Stimulated activated CD4-positive, alpha-beta T cell treated with anti-CD3 and anti-CD28 coated beads, Interleukin-12 subunit alpha, Interleukin-12 subunit beta, amount 100 ng/mL, for 4 hours (primary cell): ENCODE data around the gene SLC35E4.
"Not testable (repeated sequence)": the region's sequence is repeated elsewhere in the genome, so short reads cannot be mapped to it uniquely, and the experiment has no call there.

Experiments
- DNase-seq: peaks from one replicate; pipeline ENCODE4 v3.0.0-alpha.2; 2020

The SLC35E4 gene

GRCh38 chr22:30612789-30613188 is 22.8 kb upstream of the SLC35E4 start:
- no peak for DNase-seq

GRCh38 chr22:30614268-30614667 is 21.3 kb upstream of the SLC35E4 start:
- no peak for DNase-seq

GRCh38 chr22:30614879-30615278 is 20.7 kb upstream of the SLC35E4 start:
- DNase-seq, result no peak

GRCh38 chr22:30615543-30615954 is 20.0 kb upstream of the SLC35E4 start:
- no peak for DNase-seq

- no peak for DNase-seq
Observed at GRCh38 chr22:30617819-30618218, 17.8 kb upstream of the SLC35E4 start.

- DNase-seq, result not testable (repeated sequence)
Observed at GRCh38 chr22:30619909-30620308, 15.7 kb upstream of the SLC35E4 start.

GRCh38 chr22:30626413-30626812 is 9.2 kb upstream of the SLC35E4 start:
- DNase-seq, result no peak

- no peak for DNase-seq
Observed at GRCh38 chr22:30627471-30627870, 8.1 kb upstream of the SLC35E4 start.

GRCh38 chr22:30628491-30628890 is 7.1 kb upstream of the SLC35E4 start:
- no peak for DNase-seq

GRCh38 chr22:30631469-30631868 is 4.1 kb upstream of the SLC35E4 start:
- not testable (repeated sequence) for DNase-seq

- peak; percentile 90 for DNase-seq
Observed at GRCh38 chr22:30634471-30635233, 929 bp upstream of the SLC35E4 start.

- DNase-seq, result no peak
Observed at GRCh38 chr22:30636226-30637077, 871 bp downstream of the SLC35E4 start.

- no peak for DNase-seq
Observed at GRCh38 chr22:30637701-30638114, 2.1 kb downstream of the SLC35E4 start.

- no peak for DNase-seq
Observed at GRCh38 chr22:30640361-30640760, 4.8 kb downstream of the SLC35E4 start.

- no peak for DNase-seq
Observed at GRCh38 chr22:30640839-30641430, 5.4 kb downstream of the SLC35E4 start.

GRCh38 chr22:30643055-30643875 is 7.7 kb downstream of the SLC35E4 start:
- no peak for DNase-seq

GRCh38 chr22:30646518-30647160 is 11.1 kb downstream of the SLC35E4 start:
- DNase-seq, result no peak

GRCh38 chr22:30647536-30647935 is 12.0 kb downstream of the SLC35E4 start:
- no peak for DNase-seq

- no peak for DNase-seq
Observed at GRCh38 chr22:30648825-30649224, 13.2 kb downstream of the SLC35E4 start.

- DNase-seq, result peak; percentile 85
Observed at GRCh38 chr22:30649430-30650007, 13.9 kb downstream of the SLC35E4 start.

GRCh38 chr22:30650508-30651116 is 15.0 kb downstream of the SLC35E4 start:
- DNase-seq, result no peak
